Activated CD8-positive, alpha-beta memory T cell treated with anti-CD3 and anti-CD28 coated beads, Interleukin-2, amount 50 U/mL, for 24 hours (primary cell): ENCODE measurements around the gene CRYBA4.
"Not testable (repeated sequence)": the region's sequence is repeated elsewhere in the genome, so short reads cannot be mapped to it uniquely, and the experiment has no call there.

Experiments used
- DNase-seq: peaks from one replicate; pipeline ENCODE4 v3.0.0-alpha.2; 2020; ENCODE audit errors: extremely low read depth

Gene CRYBA4

DNA sequence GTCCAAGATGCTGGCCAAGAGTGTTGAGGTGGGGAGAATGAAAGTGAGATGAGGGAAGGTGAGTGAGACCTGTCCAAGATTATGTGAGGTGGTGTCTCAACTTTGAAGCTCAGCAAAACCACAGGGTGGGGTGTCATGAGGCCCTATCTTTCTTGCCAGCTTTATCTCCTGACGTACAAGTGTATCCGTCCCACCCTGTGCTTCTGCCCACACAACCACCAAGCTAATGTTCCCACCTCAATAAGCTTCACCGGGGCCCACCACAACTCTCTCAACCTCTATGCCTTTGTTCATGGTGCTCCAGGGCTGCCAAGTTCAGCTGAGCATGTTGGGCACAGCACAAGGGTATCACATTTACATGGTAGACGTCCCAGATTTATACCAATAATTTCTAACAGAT lies 24.7 kb upstream of the CRYBA4 start:
- no peak for DNase-seq

GRCh38 chr22:26597480-26597879 lies 24.3 kb upstream of the CRYBA4 start:
- DNase-seq: no peak

DNA sequence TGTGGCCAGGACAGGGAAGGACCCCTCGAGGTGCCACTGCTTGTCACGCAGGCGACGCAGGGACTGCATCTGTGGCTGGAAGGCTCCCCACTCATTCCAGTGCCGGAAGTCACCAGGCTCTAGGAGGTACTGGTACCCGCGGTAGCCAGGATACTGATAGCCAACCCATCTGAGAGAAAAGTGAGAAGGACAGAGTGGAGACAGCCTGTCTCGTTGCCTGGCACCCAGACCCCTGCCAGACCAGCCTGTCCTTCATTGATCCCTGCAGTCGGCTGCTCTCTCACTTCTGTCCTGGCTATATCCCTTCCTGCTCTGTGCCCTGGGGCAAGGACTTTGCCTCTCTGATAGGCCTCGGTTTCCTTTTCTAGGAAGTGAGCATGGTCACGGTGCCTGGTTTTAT lies 22.3 kb upstream of the CRYBA4 start:
- no peak for DNase-seq

- no peak for DNase-seq
Measured at GRCh38 chr22:26601726-26602125, 20.0 kb upstream of the CRYBA4 start.

DNA sequence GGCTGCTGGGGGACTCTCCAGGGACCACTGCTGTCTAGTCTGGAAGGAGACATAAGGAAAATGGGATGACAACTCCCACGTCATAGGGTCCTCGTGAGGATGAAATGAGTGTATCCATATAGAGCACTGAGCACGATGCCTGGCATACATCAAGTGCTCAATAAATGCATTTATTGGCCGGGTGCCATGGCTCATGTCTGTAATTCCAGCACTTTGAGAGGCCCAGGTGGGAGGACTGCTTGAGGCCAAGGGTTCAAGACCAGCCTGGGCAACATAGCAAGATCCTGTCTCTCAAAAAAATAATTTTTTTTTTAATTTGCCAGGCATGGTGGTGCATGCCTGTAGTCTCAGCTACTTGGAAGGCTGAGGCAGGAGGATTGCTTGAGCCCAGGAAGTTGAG lies 19.6 kb upstream of the CRYBA4 start:
- DNase-seq: no peak

DNA sequence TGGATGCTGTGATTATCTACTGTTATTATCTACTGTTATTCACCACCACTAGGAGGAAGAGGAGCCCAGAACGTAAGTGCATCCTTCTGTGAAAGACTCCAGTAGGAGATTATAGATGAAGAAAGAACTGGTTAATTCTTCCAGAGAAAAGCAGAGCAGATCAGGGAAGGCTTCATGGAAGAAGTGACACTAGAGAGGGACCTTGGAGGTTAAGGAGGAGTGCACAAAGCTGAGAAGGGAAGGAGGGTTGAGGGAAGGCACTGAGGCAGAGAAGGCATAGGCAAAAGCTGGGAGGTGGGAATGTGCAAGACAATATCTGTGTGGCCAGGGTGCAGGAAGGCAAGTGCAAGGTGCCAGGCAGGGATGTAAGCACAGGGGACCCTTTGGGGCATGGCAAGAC lies 17.4 kb upstream of the CRYBA4 start:
- no peak for DNase-seq

DNA sequence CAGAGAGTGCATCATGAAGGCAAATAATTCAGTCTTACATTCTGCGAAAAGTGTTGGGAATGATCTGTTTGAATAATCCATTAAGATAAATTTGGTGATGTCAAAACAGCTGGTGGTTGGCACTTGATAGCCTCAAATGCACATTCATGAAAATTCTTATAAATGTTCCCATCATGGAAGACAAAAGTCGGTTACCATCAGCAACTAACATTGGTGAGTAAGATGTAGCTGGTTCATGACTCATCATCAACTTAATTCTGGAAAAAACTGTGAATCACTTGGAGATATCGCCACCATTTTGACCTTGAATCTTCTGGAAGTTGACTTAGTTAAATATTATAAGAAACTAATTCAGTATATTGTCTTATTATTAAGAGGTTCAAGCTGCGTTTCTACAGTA lies 15.2 kb upstream of the CRYBA4 start:
- DNase-seq: no peak

DNA sequence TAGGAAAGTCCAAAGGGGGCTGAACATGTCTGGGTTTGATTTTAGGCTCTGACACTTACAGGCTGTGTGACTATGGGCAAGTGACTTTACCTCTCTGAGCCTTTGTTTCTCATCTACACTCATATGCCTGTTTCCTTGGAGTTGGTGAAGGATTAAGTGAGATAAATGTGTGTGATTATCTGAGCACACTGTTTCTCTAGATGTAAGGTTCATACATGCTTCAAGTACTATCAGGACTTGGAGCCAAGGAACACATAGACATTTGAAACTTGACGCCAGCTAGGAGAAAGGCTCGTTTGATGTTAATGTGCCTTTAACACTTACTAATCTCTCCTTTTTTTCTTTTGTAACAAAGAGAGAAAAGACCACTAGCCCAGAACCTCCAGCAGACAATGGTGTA lies 13.6 kb upstream of the CRYBA4 start:
- DNase-seq: no peak

- DNase-seq: no peak
Measured at GRCh38 chr22:26609287-26609686, 12.5 kb upstream of the CRYBA4 start.

GRCh38 chr22:26610072-26610958 lies 11.4 kb upstream of the CRYBA4 start:
- DNase-seq: peak; percentile 13

GRCh38 chr22:26610996-26611395 lies 10.8 kb upstream of the CRYBA4 start:
- no peak for DNase-seq

DNA sequence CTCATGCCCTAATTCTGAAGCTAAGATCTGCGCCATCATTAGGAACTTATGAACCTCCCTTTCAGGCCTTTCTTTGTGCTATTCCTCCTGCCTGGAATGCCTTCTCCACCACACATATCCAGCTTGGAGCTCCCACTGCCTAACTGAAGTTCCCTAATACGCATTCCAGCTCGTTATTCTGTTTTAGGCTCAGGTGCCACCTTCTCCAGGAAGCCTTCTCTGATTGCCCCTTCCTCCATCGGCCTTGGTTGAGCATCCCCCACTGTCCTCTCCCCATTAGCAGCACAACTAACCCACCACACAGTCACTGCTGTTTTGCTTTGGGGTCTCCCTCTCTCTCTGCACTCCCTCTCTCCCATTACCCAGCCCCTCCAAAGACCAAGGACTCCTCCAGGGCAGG lies 9.1 kb upstream of the CRYBA4 start:
- DNase-seq: no peak

DNA sequence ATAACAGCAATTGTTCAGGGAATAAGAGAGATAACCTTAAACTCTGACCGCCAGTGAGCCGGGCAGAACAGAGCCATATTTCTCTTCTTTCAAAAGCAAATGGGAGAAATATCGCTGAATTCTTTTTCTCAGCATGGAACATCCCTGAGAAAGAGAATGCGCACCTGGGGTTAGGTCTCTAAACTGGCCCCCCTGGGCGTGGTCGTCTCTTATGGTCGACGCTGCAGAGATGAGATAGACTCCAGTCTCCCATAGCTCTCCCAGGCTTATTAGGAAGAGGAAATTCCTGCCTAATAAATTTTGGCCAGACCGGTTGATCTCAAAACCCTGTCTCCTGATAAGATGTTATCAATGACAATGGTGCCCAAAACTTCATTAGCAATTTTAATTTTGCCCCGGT lies 8.0 kb upstream of the CRYBA4 start:
- DNase-seq: not testable (repeated sequence)

- DNase-seq: no peak
Measured at GRCh38 chr22:26614322-26614721, 7.4 kb upstream of the CRYBA4 start.

- no peak for DNase-seq
Measured at GRCh38 chr22:26615149-26615548, 6.6 kb upstream of the CRYBA4 start.

- DNase-seq: no peak
Measured at GRCh38 chr22:26615830-26616435, 5.8 kb upstream of the CRYBA4 start.

GRCh38 chr22:26616650-26617049 lies 5.1 kb upstream of the CRYBA4 start:
- DNase-seq: no peak

DNA sequence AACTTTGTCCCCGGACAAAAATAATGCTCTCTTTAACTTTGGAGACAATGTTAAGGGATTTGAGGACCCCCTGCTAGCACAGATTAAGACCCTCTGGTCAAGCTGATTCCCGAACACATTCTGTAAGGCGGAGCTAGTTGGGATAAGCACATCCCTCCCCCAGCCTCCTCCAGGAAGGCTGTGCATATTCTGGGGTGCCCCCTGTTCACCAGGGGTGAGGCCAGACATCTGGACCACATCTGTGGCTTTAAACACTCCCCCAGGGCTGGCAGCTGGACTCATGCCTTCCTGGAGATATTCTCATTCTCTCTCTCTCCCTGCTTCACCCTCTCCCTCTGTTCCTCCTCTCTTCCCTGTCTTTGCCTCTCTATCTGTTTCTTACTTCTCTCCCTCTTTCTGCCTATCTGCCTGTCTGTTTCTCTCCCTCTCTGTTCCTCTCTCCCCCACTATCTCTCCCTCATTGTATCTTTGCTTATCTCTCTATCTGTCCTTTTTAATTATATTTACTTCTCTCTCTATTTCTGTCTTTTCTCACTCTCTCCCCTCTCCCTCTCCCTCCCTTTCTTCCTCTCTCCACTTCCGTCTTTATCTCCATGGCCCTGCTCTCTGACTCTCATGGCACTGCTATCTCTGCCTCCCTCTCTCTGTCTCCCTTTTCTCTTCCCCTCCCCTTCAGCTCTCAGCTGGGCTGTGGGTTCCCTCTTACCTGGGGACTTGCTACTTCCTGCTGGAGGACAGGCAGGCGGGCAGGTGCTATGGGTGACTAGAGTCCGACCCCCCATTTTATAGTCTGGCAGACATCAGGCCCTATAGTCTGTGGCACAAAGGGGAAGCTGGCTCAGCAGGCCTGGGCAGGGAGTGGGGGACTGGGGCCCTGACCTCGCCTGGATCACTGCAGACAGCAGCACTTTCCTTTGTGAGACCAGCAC lies 4.2 kb upstream of the CRYBA4 start, which contains the start of gene CRYBB1:
Gene CRYBB1, minus strand, starts transcription at position 757 of the 929 bp plus-strand sequence. CDS start 1,708 bp downstream, outside the sequence.
- no peak for DNase-seq

GRCh38 chr22:26618455-26618854 lies 3.3 kb upstream of the CRYBA4 start:
- no peak for DNase-seq

GRCh38 chr22:26619510-26619909 lies 2.3 kb upstream of the CRYBA4 start:
- DNase-seq: no peak

GRCh38 chr22:26620197-26620596 lies 1.6 kb upstream of the CRYBA4 start:
- no peak for DNase-seq

GRCh38 chr22:26623984-26624383 lies 2.2 kb downstream of the CRYBA4 start:
- no peak for DNase-seq
